Measurements from ENCODE around the gene USH2A. TPM values are rescaled to one million over a fixed set of nuclear protein-coding genes. Genes with fewer than 3 reads are reported as not detected.

USH2A gene
- polyA plus RNA-seq, 1 donor: 0.38 TPM

DNA sequence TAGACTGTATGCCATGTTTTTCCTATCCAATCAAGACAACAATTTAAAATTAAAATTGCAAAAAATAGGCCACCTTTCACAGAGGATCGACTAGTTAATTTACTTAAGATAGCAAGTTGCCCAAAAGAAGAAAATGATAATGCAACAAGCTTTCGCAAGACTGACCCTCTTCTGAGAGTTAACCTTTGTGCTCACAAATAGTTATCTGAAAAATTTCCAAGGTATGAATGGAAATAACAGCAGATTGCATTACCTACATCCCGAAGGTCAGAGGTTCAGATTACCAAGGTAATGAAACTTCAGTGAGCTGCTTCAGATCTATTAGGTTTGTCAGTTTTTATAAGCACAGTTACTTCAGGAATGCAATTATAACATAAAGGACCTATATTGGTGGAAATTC, 558.2 kb downstream of the USH2A start:
- DNase-seq: no peak

DNA sequence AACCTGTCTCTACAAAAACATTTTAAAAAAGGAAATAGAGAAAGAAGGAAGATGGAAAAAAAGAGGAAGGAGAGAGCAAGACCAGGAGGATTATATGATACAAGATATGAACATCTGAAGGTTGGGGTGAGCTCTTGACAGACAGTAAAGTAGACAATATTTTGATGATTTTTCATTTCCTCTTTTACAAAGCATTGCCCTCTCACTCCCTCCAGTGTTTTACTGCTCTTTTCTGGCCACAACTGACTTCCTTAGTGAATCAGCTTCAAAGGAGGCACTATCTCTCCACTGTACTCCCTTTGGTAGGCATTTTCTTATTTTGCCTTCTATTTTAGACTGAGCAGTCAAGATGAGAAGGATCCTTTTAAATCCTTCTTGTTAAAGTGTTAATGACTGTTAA, 559.5 kb downstream of the USH2A start:
- DNase-seq: no peak

DNA sequence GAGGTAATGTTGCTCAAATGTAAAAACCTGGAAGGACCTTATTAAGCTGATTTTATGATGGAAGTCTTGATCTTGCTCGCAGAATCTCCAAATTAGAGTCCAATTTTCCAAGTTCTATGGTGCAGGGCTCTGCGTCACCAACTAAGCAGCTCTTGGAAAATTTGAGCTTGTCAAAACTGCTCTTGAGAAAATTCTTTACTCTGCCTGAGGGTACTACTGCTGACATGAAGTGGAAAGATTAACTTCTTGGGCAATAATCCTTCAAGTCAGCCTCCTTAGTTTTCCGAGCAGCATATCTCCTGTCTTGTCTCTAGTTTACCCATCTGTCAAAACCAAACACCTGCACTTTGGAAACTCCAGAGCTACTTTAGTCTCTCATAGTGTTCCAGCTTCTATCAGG, 562.4 kb downstream of the USH2A start:
- DNase-seq: no peak

DNA sequence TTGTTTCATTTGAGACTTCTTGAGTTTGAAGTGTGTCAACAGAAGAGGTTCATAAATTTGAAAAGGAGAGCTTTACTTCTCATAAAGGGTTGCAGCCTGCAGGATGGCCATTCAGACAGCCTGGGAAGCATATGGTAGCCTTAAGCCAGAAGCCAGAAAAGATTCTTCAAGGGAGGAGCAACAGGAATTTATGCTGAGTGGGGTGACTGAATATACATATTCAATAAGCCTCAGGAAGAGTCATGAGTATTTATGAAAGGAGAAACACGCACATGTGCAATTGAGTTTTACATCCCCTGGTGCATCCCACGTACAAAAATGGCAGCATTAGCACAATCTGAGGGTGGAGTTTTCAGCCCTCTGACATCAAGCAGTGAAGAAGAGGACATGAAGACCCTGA, 565.9 kb downstream of the USH2A start:
- DNase-seq: no peak

DNA sequence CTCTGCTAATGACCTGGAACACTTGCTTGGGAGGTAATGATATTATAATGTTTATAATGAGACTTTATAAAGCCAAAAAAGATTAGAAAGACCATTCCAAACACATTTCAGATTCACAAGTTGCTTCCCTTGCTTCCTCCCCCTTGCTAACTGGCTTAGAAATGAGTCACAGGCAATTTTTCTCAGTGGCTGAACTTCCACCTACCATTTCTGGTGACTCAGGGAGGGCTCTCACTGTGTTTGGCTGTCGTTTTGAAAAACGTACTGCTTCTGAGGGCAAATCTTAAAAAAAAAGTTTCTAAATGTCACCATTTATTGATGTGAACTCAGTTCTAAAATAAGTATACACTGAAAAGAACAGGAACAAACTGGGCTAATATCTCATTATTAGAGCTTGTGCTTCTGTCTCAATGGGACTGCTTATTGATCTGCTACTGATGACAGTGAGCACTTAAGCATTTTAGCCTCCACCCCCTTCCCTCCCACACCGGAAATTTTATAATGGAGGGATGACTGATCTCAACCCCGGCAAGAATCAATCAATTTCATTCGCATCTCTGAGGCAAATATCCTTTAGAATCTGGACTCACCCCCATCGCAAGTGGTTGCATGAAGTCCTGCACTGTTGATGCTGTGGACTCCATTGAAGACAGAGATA, 577.9 kb downstream of the USH2A start:
- no peak for DNase-seq

DNA sequence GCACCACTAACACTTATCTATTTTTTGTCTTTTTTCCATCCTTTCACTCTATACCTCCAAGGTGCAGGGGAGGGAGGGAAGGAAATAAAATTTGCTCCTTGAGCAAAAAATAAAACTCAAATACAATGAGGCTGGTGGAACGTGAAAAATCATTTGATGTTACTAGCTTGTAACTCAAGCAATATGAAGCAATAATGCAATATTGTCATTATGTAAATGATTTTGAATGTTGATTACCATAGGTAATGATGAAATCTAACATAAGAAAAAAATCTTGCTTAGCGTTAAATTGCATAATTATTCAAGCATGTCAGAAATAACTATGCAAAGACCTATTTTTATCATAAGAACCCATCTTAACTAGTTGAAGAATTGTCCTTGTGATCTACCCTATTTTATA, 578.5 kb downstream of the USH2A start:
- no peak for DNase-seq

DNA sequence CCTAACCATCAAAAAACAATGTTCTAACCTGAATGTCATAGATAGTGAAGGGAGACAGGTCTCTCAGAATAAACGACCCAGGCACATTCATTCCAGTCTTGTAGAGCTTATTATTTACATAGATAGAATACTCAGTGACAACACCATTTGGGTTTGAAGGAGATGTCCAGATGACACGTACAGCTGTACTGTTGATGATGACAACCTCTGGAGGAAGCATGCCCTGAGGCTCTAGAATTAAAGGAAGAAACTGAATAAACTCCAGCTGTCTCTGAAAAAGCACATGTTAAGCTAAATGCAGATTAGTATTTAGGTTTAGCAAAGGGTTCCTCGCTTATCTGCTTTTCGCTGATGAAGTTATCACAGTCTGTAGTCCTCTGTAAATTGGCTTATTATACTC, 579.0 kb downstream of the USH2A start:
- DNase-seq: no peak

DNA sequence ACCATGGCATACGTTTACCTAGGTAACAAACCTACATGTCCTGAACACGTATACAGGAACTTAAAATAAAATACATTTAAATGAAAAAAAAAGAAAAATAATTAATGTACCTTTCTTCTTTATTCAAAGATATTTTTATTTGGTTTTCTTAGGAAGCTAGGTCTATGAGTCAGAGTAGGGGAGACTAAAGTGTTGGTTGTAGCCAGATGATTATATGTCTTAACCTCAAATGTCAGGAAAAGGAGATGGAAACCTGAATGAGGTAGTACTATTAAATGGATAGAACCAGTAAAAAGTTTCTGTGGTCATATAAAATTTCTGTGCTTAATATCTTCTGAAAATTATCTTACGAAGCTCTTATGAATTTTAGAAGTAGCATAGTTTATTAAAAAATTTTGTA, 580.3 kb downstream of the USH2A start:
- DNase-seq: no peak

DNA sequence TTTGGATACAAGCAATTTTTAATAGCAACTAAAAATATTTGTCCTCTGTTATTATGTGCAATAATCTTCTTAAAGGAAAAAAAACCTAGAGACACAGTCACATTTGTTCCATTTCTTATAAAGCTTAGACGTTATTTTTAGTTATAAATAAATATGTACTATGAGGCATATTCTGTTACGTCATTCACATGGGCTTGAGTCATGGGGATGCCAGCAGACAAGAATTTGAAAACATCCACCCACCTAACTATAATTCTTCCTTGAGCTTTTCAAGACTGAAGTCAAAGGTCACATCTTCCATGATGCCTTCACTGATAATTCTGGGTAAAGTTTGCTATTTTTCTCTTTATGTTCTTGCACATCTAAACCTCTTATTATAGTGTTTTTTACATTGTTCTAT, 587.3 kb downstream of the USH2A start:
- no peak for DNase-seq

DNA sequence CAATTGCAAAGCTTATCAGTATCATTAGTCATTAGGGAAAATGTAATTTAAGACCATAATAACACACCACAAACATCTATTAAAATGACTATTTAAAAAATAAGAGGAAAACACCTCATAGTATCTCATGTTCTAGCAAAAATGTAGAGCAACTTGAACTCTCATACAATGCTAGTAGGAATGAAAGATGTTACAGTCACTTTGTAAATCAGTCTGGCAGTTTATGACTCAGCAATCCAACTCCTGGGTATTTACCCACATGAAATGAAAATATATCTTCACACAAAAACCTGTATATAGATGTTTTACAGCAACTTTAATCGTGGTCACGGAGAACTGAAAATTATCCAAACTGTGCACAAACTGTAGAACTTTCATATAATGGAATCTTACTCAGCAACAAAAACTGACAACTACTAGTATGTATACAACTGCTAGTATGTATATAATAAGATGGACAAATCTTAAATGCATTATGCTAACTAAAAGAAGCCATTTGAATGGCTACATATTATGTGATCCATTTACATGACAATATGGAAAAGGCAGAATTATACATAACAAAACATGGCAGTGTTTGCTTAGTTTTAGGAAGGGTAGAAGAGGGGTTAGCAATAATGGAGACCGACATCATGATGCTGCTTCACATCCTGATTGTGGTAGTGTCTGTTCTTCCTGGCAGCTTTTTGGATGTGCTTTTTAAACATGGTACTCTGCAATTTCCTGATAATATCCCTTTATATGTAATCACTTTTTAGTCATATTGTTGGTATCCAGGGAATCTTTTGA, 589.1 kb downstream of the USH2A start:
- no peak for DNase-seq

DNA sequence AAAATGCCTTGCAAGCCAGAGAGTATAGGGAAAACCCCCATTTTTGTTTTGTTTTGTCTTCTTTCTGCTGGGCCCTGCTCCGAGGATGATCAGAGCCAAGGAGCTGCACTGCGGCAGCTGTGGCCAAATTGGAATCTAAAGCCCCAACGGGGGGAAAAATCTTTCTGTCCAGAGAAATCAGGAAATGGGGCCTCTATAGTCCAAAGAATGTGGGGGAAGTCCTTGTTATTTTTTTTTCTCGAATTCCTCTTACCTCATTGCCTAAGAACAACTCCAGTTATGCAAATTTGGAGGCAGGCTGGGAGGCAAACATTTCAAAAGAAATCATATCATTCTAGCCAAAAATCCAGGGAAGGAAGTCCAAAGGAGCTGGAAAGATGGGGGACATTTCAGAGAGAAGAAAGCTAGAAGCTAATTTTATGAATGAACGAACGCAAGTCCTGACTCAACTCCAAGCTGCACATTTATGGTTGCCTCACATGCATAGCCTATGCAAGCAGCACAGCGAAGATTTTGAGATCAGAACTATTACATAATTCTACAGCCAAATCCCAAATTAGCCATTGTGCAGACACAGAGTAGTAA, 592.9 kb downstream of the USH2A start:
- no peak for DNase-seq

DNA sequence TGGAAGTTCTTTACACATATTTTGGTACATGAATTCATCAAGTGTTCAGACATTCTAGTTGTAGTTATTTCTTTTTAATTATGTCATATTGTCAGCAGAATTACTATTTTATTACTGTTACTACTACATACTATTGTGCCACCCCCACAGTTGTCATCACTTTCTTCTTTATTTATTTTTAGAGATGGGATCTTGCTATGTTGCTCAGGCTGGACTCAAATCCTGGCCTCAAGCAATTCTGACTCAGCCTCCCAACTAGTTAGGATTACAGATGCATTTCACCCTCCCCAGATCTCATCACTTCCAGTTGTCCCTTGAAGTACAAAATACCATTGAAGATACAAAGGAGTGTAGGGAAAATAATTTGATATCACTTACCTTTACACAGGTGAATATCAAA, 598.2 kb downstream of the USH2A start:
- DNase-seq: no peak

DNA sequence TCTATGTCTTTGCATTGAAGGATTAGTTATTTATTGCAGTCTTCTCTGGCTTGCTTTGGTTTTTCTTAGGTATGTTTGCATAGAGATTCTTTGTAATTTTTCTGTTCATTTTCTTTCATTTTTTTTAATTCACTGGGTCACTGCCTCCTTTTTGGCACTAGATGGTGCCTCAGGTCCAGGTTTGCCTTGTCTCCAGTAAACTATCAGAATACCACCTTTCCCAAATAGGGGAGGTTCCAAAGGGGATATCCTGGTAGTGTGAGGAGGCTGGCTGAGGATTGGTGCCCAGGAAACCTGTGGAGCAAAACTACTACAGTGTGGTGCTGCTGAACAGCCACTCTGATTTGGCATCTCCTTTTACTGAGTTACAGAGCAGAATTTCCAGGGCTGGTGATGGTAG, 599.0 kb downstream of the USH2A start:
- DNase-seq: no peak

DNA sequence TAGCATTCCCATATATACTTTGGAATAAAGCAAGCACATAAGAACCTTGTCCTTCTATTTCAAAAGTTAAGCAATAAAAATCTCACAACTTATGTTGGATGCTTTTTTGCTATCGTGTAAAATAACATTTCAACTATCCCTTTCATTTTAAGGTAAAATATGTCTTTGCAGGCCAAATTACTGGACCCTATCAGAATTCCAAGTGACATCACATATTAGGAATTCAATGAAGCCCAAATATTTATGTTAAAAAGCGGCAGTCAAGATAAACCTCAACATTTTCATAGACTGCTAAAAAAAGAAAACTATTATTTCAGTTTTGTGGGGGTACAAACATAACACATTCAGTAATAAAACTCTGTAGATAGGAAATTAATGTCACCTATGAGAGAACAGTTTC, 604.1 kb downstream of the USH2A start:
- DNase-seq: no peak

DNA sequence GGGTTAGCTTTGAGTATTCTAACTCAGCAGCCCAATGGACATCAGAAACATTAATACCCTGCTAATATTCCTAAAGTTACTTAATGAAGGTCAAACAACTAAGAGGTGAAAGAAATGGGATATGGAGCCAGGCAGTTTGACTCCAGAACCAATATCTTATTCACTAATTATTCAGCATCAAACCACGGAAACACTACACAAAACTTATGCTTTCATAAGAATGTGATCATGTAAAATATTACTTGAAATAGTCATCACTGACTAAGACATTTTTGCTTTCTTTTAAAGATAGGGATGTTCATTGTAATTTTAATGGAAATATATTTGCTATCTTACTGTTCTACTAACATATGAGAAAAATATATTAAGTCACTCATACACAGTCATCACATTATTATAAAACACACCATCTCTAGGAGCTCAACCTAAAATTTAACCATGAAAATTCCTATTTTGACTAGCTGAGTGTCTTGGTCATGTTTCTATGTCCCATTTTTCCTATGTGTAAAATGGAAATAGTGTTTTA, 615.3 kb downstream of the USH2A start:
- no peak for DNase-seq

DNA sequence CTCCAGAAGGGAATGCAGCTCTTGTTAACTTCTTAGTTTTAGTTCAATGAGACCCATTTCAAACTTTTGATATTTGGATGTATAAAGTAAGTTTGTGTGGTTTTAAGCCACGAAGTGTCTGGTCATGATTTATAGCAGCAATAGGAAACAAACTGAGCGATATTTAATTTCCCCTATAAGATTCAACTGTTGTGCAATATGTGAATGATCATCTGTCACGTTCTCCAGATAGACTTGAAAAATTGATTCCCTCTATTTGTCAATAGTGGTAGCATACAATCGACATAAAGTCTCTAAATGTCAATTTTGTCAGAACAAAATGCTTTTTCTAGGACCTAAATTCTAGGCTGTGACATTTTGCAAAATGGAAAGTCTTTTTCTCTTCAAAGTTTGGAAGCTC, 616.0 kb downstream of the USH2A start:
- DNase-seq: no peak

DNA sequence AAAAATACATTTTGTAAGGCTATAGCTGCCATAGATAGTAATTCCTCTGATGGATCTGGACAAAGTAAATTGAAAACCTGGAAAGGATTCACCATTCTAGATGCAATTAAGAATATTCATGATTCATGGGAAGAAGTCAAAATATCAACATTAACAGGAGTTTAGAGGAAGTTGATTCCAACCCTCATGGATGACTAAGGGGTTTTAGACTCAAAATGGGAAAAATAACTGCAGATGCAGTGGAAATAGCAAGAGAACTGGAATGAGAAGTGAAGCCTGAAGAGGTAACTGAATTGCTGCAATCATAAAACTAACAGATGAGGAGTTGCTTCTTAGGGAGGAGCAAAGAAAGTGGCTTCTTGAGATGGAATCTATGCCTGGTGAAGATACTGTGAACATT, 625.4 kb downstream of the USH2A start:
- DNase-seq: no peak

DNA sequence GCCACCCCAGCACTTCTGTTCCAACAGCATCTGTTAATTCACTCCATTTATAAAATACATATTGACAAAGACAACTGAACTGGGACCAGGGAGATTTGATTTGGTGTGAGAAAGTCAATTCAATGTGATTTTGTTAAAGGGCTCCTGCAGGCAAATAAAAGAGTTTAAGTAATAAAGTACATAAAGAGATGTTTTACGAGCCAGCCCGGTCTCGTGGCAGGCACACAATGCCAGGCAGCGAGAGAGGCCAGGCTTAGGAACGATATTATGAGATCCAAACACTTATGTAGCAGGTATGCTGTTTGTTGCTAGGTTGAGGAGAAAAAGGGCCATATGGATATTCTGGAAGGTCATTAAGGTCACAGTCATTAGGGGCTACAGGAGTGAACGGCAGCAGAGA, 629.1 kb downstream of the USH2A start:
- no peak for DNase-seq

DNA sequence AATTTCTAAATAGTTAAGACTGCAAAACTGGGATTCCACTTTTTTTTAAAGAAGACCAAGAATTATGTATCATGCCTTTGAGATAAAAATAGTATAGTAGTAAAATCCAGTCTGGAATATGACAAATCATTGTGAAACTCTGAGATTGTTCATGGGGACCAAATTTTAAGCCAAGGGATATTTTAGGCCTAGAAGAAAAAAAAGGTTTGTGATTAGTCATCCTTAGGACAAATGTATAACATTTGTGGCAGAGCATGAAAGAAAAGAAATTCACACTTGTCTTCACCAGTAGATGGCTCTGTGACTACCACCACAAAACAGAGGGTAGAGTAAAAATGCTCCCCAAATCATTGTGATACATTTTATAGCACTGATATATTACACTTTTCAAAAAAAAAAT, 630.1 kb downstream of the USH2A start:
- no peak for DNase-seq

DNA sequence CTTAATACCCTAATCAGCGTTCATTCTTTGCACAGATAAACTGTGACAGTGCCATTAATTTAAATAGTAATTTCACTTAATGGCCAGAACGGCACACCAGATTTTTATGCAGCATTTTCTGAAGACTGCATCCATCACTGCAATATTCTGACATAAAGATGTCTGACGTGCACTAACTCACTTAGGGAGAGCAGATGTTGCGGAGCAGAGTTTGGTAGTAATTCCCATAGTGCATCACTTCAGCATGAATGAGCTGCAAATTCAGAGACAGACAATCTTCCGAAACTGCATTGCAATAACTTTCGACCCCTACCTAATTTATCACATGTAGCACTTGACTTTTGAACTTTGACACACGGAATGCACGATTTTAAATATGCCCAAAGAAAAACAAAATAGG, 630.8 kb downstream of the USH2A start:
- no peak for DNase-seq

DNA sequence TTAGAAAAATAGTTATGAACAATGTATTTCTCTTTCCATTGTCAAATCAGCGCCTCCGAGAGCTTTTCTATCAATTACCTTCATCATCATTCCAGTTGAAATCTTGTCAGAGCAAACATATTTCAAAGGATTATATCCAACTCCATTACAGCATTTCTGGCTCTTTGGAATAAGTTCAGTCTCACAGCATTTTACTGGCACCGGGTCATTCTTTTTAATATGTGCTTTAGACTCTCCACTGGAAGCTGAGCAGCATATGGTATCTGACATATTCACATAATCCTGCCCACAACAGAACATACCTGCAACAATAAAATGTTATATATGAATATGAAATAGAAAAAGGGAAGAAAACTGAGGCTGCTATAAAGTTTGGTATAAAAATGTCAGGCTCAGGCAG, 633.3 kb downstream of the USH2A start:
- DNase-seq: no peak

DNA sequence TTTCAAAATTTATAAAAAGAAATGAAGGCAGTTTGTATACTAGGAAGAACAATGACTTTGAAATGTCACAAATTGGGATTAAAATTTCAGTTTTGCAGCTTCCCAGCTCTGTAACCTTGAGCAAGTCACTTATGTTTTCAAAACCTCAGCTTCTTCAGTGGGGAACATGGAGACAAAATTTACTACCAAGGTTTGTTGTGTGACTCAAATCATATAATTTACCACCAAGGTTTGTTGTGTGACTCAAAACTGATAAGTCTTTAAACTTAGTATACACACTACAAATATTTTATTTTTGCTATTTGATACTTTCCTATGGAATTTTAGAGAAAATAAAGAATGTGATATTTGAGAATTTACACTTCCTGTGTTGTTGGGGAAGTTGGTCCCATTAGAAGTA, 636.3 kb downstream of the USH2A start:
- DNase-seq: no peak

DNA sequence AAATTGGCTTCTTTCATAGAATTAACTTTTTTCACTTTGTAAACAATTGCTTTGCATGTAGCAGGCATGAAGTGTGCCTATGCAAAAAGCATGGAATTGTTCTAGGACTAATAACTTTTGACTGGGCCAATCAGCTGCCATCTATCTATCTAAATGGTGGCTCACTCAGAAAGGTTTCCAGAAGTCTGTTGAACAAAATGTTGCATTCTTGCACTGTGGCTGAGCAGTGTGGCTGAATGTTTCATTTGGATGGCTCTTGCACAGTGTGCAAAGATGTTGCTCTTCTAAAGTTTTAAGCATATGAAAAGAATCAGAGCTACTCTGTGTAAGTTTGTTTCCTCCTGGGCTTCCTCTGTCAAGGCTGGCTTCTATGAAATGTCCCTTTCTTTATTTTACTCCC, 642.6 kb downstream of the USH2A start:
- no peak for DNase-seq

DNA sequence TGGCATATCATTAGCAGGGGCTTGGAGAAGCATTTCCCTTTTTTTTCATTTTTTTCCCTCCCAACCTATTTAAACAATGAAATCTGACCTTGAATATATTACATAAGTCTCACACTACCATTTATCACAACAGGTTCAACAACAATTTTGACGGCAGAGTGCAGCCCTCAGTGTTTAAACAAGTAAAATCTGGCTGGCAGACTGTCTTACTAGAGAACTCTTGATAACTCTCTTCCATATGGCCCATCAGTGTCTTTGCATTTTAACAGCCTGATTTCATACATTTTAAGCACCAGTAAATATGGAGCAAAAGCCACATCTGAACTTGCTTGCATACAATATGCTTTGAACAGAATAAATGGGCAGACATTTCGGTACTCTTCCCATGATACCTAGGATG, 643.1 kb downstream of the USH2A start:
- DNase-seq: no peak
